GM12875 (cell line): ENCODE measurements around the gene HOXB6.

Experiments
- H3K4me3 ChIP-seq: one replicate; pipeline ENCODE4 v1.5.1; 2011; ENCODE audit warnings: low read depth, low read length, control low read depth
- CTCF ChIP-seq: IDR thresholded peaks from 2 replicates; pipeline ENCODE4 v1.5.1; 2011; ENCODE audit warnings: low read depth, mild to moderate bottlenecking, control low read depth, inconsistent platforms, low read length, moderate library complexity, borderline replicate concordance; ENCODE audit not compliant: insufficient read depth

The HOXB6 gene

GRCh38 chr17:48615047-48615962 is 10.5 kb upstream of the HOXB6 start, which contains the start of gene HOXB8:
Gene HOXB8 (minus strand): TSS chr17:48615292. CDS start chr17:48614704, 588 bp downstream.
- no peak within 1 kb of the TSS for H3K4me3 ChIP-seq

GRCh38 chr17:48613862-48614694 is 9.3 kb upstream of the HOXB6 start:
- H3K4me3 ChIP-seq = no peak overlapping the region
- TF ChIP-seq CTCF = no peak

More at GRCh38 chr17:48615047-48615962, 10.5 kb upstream of the HOXB6 start, which contains the start of gene HOXB8:
- no peak for TF ChIP-seq CTCF

GRCh38 chr17:48612854-48613691 is 8.3 kb upstream of the HOXB6 start:
- TF ChIP-seq CTCF = peak; percentile 38; the same call in 1 of the 2 replicates
- peak overlapping the region; percentile 28 for H3K4me3 ChIP-seq

- no peak for TF ChIP-seq CTCF
- H3K4me3 ChIP-seq = peak overlapping the region; percentile 28
Observed at GRCh38 chr17:48612456-48612853, 7.7 kb upstream of the HOXB6 start.

GRCh38 chr17:48611681-48612455 is 7.1 kb upstream of the HOXB6 start:
- no peak for TF ChIP-seq CTCF
- peak overlapping the region; percentile 87 for H3K4me3 ChIP-seq

- TF ChIP-seq CTCF = no peak
- H3K4me3 ChIP-seq = peak overlapping the region; percentile 87
Observed at GRCh38 chr17:48611213-48611612, 6.4 kb upstream of the HOXB6 start.
